ENCODE data around the gene FAM98A. TPM values are rescaled to one million over a fixed set of nuclear protein-coding genes. Genes with fewer than 3 reads are reported as not detected.

The FAM98A gene
- total and polyA plus RNA-seq, 4 donors: 6.8 to 58.1 (median 33.7) TPM

DNA sequence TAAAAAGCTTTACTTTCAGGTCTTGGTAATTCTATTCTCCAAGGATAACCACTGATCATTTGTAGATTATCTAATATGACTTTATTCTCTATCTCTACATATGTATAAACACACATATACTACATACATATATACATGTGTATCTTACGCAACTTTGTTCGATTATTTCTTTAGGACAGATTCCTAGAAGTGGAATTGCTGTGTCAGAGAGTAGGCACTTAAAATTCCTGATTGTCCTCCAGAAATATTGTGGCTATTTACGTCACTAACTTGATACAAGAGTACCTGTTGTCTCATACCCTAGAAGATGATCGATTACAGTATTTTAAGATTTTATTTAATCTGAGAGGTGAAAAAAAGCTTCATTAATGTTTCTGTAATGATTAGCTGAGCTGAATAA lies 57.9 kb downstream of the FAM98A start:
- no peak overlapping the region for H3K9ac ChIP-seq (ENCODE audit: low read depth in 1 of 2, low read length in 2 of 2)
- peaks cover 0 to 2% (median 1%) of the 10 kb centered on the region in 4 donors for H3K36me3 ChIP-seq (ENCODE audit: control insufficient read depth in 4 of 4, insufficient read depth in 3 of 4, low read depth in 1 of 4, low read length in 3 of 4)
- H3K27ac ChIP-seq (ENCODE audit: low read depth in 1 of 2, low read length in 2 of 2): no peak overlapping the region
- WGBS: 91% methylated on average over 4 of the region's 4 CpGs
- no peak overlapping the region for H3K4me3 ChIP-seq (ENCODE audit: low read depth in 1 of 3, low read length in 3 of 3)
- DNase-seq (ENCODE audit: low spot score): no peak
- H3K27me3 ChIP-seq (ENCODE audit: control insufficient read depth in 4 of 4, insufficient read depth in 4 of 4, low read length in 3 of 4): no peaks in the 10 kb centered on the region
- no peaks in the 10 kb centered on the region for H3K4me1 ChIP-seq (ENCODE audit: control insufficient read depth in 4 of 4, insufficient read depth in 4 of 4, low read length in 3 of 4)
- TF ChIP-seq EGR1 (IDR thresholded peaks at IDR 0.05; ENCODE audit: low read depth in 2 of 2) (no peak), SP1 (IDR thresholded peaks at IDR 0.05) (no peak), HNF4G (IDR thresholded peaks at IDR 0.05) (no peak), RXRA (IDR thresholded peaks at IDR 0.05) (no peak), GABPA (IDR thresholded peaks at IDR 0.05 in 1 of 2, conservative IDR thresholded peaks at IDR 0.05 in 1 of 2) (no peak), RAD21 (IDR thresholded peaks at IDR 0.05) (no peak), NR2F2 (IDR thresholded peaks at IDR 0.05) (no peak)
- TF ChIP-seq, protein P1, sequence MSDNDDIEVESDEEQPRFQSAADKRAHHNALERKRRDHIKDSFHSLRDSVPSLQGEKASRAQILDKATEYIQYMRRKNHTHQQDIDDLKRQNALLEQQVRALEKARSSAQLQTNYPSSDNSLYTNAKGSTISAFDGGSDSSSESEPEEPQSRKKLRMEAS (IDR thresholded peaks at IDR 0.05): no peak
- TF ChIP-seq, protein P2, sequence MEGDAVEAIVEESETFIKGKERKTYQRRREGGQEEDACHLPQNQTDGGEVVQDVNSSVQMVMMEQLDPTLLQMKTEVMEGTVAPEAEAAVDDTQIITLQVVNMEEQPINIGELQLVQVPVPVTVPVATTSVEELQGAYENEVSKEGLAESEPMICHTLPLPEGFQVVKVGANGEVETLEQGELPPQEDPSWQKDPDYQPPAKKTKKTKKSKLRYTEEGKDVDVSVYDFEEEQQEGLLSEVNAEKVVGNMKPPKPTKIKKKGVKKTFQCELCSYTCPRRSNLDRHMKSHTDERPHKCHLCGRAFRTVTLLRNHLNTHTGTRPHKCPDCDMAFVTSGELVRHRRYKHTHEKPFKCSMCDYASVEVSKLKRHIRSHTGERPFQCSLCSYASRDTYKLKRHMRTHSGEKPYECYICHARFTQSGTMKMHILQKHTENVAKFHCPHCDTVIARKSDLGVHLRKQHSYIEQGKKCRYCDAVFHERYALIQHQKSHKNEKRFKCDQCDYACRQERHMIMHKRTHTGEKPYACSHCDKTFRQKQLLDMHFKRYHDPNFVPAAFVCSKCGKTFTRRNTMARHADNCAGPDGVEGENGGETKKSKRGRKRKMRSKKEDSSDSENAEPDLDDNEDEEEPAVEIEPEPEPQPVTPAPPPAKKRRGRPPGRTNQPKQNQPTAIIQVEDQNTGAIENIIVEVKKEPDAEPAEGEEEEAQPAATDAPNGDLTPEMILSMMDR (IDR thresholded peaks at IDR 0.05; ENCODE audit: low read depth, low read length, missing input control): no peak
- no peaks in the 10 kb centered on the region for H3K9me3 ChIP-seq (ENCODE audit: control insufficient read depth in 4 of 4, low read length in 3 of 4)

GRCh38 chr2:33535421-33535820 lies 63.7 kb downstream of the FAM98A start:
- WGBS: 79% methylated on average over 3 of the region's 3 CpGs
- H3K36me3 ChIP-seq (ENCODE audit: control insufficient read depth in 4 of 4, insufficient read depth in 3 of 4, low read depth in 1 of 4, low read length in 3 of 4): peaks cover 0 to 2% (median 0%) of the 10 kb centered on the region in 4 donors
- TF ChIP-seq JUND (IDR thresholded peaks at IDR 0.05): no peak
- TF ChIP-seq RAD21 (IDR thresholded peaks at IDR 0.05): no peak

More at GRCh38 chr2:33535421-33535820, 63.7 kb downstream of the FAM98A start:
- Histone ChIP-seq H3K27ac (ENCODE audit: low read depth in 1 of 2, low read length in 2 of 2) (no peak overlapping the region), H3K4me1 (ENCODE audit: control insufficient read depth in 4 of 4, insufficient read depth in 4 of 4, low read length in 3 of 4) (no peaks in the 10 kb centered on the region), H3K9ac (ENCODE audit: low read depth in 1 of 2, low read length in 2 of 2) (no peak overlapping the region), H3K4me3 (ENCODE audit: low read depth in 1 of 3, low read length in 3 of 3) (no peak overlapping the region), H3K27me3 (ENCODE audit: control insufficient read depth in 4 of 4, insufficient read depth in 4 of 4, low read length in 3 of 4) (no peaks in the 10 kb centered on the region), H3K9me3 (ENCODE audit: control insufficient read depth in 4 of 4, low read length in 3 of 4) (no peaks in the 10 kb centered on the region)
- DNase-seq (ENCODE audit: low spot score): no peak

Small RNAs within 50 kb of the gene (small RNA-seq; reads per million reads assigned to genes)
- not detected for gene ATP6V0E1P3

Other genes with a start within 250 kb of the FAM98A start
- gene RASGRP3, start 122.7 kb downstream of the FAM98A start, total RNA-seq: 1 to 10 TPM; 8.7 to 9.9 TPM
- 1 to 10 TPM; 1.8 to 5.3 TPM for gene RASGRP3, start 122.7 kb downstream of the FAM98A start, polyA plus RNA-seq

Measured in liver (tissue), 10 donors.